ENCODE data around the gene DYRK3.

The DYRK3 gene

GRCh38 chr1:206662396-206663092, 27.2 kb downstream of the DYRK3 start:
- DNase-seq: no peak

GRCh38 chr1:206663362-206663761, 28.0 kb downstream of the DYRK3 start:
- DNase-seq: no peak

- DNase-seq: peak; percentile 76
Measured at GRCh38 chr1:206663832-206664652, 28.7 kb downstream of the DYRK3 start.

GRCh38 chr1:206664740-206665139, 29.4 kb downstream of the DYRK3 start:
- no peak for DNase-seq

GRCh38 chr1:206666031-206666561, 30.8 kb downstream of the DYRK3 start:
- DNase-seq: no peak

- DNase-seq: no peak
Measured at GRCh38 chr1:206666954-206667665, 31.8 kb downstream of the DYRK3 start.

GRCh38 chr1:206668351-206668750, 33.0 kb downstream of the DYRK3 start:
- no peak for DNase-seq

- DNase-seq: no peak
Measured at GRCh38 chr1:206668874-206669410, 33.6 kb downstream of the DYRK3 start.

- no peak for DNase-seq
Measured at GRCh38 chr1:206672011-206672688, 36.8 kb downstream of the DYRK3 start.

GRCh38 chr1:206672844-206673758, 37.8 kb downstream of the DYRK3 start:
- DNase-seq: no peak

GRCh38 chr1:206674236-206674635, 38.9 kb downstream of the DYRK3 start:
- DNase-seq: no peak

GRCh38 chr1:206674745-206675175, 39.4 kb downstream of the DYRK3 start:
- DNase-seq: peak; percentile 41

- DNase-seq: no peak
Measured at GRCh38 chr1:206676499-206676898, 41.2 kb downstream of the DYRK3 start.

GRCh38 chr1:206678490-206678889, 43.2 kb downstream of the DYRK3 start:
- no peak for DNase-seq

GRCh38 chr1:206679738-206680211, 44.4 kb downstream of the DYRK3 start:
- no peak for DNase-seq

GRCh38 chr1:206680279-206680678, 44.9 kb downstream of the DYRK3 start:
- no peak for DNase-seq

GRCh38 chr1:206681359-206681758, 46.0 kb downstream of the DYRK3 start:
- no peak for DNase-seq

- DNase-seq: no peak
Measured at GRCh38 chr1:206682111-206682510, 46.8 kb downstream of the DYRK3 start.

- DNase-seq: no peak
Measured at GRCh38 chr1:206683313-206683712, 48.0 kb downstream of the DYRK3 start.

- DNase-seq: no peak
Measured at GRCh38 chr1:206684003-206684402, 48.7 kb downstream of the DYRK3 start.

Measured in right hindlimb (tissue), 1 donor.